Retinal pigment epithelial cell (primary cell): ENCODE results near the gene CFAP107.
"Not testable (repeated sequence)": the region's sequence is repeated elsewhere in the genome, so short reads cannot be mapped to it uniquely, and the experiment has no call there.

ENCODE experiments used
- DNase-seq: peaks from one replicate; pipeline ENCODE4 v3.0.0-alpha.2; 2010; ENCODE audit warnings: low read depth
- H3K4me3 ChIP-seq: 2 replicates; pipeline ENCODE4 v1.5.1; 2011; ENCODE audit warnings: mild to moderate bottlenecking, low read length, control low read depth, moderate library complexity
- TF ChIP-seq, protein P1 (sequence below): conservative IDR thresholded peaks from 2 replicates; pipeline ENCODE4 v1.5.1; 2011; ENCODE audit warnings: low read depth, low read length, control low read depth, inconsistent platforms

The CFAP107 gene

DNA sequence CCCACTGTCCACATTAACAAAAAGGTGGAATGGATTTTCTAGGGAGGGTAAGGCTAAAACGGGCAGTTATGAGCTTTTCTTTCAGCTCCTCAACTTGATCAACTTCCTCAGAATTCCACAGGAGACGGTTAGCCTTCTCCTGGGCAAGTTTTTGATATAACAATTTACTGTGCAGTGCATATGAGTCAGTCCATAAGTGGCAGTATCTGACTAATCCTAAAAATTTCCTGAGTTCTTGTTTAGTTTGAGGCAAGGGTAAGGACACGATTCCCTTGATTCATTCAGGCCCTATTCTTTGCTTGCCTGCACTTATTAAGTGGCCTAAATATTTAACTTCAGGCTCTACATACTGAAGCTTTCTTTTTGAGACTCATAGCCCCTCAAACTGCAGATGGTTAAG lies 36.3 kb upstream of the CFAP107 start:
- TF ChIP-seq, protein P1, sequence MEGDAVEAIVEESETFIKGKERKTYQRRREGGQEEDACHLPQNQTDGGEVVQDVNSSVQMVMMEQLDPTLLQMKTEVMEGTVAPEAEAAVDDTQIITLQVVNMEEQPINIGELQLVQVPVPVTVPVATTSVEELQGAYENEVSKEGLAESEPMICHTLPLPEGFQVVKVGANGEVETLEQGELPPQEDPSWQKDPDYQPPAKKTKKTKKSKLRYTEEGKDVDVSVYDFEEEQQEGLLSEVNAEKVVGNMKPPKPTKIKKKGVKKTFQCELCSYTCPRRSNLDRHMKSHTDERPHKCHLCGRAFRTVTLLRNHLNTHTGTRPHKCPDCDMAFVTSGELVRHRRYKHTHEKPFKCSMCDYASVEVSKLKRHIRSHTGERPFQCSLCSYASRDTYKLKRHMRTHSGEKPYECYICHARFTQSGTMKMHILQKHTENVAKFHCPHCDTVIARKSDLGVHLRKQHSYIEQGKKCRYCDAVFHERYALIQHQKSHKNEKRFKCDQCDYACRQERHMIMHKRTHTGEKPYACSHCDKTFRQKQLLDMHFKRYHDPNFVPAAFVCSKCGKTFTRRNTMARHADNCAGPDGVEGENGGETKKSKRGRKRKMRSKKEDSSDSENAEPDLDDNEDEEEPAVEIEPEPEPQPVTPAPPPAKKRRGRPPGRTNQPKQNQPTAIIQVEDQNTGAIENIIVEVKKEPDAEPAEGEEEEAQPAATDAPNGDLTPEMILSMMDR = no peak
- no peak for DNase-seq
- H3K4me3 ChIP-seq = no peak overlapping the region

DNA sequence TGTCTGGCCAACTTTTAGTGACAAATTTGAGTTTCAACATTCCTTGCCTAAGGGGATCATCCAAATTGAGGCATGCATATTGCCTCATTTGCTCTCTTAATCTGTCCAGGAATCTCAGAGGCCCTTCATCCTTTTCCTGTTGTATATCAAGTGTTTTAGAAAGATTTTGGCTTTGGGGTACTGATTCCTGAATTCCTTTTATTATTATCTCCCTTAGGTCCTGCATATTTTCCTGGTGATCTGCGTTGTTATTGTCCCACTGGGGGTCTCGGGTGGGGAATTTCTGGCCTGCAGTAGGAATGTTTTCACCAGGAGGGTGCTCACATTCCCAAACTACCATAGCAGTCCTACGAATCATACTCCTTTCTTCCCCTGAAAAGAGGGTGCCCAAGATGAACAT lies 34.5 kb upstream of the CFAP107 start:
- no peak for DNase-seq
- TF ChIP-seq, protein P1 = no peak
- no peak overlapping the region for H3K4me3 ChIP-seq

DNA sequence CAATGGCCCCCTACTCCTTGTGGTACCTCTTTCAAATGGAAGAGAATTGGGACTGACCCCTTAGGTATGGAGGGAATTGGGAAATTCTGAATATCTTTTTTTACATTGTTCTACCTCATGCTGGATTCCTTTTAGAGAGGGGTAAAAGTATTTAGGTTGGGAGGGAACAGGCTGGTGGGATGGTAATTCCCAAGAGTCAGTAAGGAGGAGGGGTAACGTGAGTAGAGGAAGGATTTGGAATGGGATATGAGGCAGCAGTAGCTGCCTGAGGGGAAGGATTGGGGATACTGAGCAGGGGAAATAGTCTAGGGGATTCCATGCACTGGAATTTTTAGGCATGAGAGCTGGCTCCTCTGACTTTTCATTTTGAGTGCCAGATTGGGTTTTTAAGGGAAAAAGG lies 33.9 kb upstream of the CFAP107 start:
- no peak for DNase-seq
- H3K4me3 ChIP-seq = no peak overlapping the region
- TF ChIP-seq, protein P1 = no peak

DNA sequence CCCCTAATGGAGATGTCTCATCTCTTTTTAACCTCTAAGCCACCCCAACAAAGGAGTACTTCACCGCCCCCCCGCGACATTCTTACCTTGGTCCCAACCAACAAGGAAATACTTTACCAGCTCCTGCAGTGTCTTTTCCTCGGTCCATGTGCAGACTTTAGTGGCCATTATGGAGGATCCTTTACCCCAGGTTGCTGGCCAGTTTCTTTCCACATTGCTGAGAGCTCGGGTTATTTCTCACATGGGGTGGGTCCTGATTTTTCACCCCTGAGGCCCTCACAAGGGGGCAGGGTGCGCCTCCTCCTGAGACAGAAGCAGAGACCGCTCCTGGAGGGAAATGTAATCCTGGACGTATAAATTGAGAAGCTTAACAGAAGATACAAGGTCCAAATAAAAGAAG lies 33.1 kb upstream of the CFAP107 start:
- DNase-seq = no peak
- TF ChIP-seq, protein P1 = no peak
- no peak overlapping the region for H3K4me3 ChIP-seq

DNA sequence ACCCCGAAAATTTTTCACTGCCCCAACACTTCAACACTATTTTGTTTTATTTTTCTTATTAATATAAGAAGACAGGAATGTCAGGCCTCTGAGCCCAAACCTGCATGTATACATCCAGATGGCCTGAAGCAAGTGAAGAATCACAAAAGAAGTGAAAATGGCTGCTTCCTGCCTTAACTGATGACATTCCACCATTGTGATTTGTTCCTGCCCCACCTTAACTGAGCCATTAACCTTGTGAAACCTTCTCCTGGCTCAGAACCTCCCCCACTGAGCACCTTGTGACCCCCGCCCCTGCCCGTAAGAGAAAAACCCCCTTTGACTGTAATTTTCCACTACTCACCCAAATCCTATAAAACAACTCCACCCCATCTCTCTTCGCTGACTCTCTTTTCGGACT lies 32.3 kb upstream of the CFAP107 start:
- DNase-seq, H3K4me3 ChIP-seq: not testable (repeated sequence)

DNA sequence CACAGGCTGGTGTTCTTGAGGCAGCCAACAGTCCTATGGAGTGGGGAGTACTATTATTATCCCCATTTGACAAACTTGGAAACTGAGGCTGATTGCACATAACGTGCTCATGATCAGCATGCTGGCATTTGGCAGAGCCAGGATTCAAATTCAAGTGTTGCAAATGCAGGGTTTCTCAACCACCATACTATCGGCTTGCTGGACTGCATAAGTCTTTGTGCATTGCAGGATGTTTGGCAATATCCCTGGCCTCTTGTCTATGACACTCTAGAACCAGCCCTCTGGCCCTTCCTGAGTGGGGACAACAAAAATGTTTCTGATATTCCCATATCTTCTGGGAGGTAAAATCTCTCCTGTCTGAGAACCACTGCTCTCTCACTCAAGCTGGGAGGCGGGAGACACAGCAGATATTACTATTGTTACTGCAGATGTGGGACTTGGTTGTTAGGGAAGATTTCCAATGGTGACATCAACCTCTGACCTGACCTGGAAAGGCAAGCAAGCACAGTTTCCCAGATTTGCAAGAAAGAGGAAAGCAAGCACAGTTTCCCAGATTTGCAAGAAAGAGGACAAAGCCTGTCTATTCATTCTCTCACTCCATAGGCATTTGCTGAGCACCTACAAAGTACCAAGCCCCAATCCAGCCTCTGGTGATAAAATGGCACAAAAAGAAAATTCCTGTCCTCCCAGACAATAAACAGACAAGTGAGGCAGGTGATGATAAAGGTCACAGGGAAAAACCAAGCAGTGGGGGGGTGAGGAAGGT lies 31.1 kb upstream of the CFAP107 start:
- no peak for DNase-seq
- TF ChIP-seq, protein P1 = no peak
- no peak overlapping the region for H3K4me3 ChIP-seq

DNA sequence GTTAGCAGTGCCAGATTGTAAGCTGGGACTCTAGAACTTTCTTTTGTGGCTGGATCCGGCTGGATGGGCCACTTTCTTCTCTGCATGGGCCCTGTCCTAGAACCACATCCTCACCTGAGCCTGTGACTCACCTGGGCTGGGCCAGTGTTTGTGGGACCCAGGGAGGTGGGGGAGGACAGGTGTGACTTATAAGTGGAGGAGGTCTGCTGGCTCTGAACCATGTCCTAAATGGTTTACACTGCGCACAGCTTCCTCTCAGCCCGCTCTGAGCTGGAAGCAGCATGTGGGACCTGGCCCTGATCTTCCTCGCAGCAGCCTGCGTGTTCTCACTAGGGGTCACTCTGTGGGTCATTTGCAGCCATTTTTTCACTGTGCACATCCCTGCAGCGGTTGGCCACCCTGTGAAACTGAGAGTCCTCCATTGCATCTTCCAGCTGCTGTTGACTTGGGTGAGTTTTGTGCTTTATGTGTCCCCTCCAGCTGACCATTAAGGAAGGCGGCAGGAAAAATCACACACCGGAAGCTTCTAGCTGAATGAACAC lies 30.0 kb upstream of the CFAP107 start, which contains the start of gene AADACL3:
Gene AADACL3, plus strand, starts transcription at position 215 of the 542 bp plus-strand sequence. Its CDS starts 67 bp downstream, at position 282.
- TF ChIP-seq, protein P1 = no peak
- no peak for DNase-seq
- no peak within 1 kb of the TSS for H3K4me3 ChIP-seq
